Neural cell (in vitro differentiated cells): ENCODE results near the gene NCR3LG1.

ENCODE experiments used
- EP300 ChIP-seq: fragments of 450-650 bp; conservative IDR thresholded peaks from 2 replicates; pipeline ENCODE4 v1.6.1; 2014; ENCODE audit warnings: antibody characterized with exemption, mild to moderate bottlenecking, moderate library complexity; ENCODE audit not compliant: poor library complexity, severe bottlenecking
- EZH2 ChIP-seq: fragments of 200-600, 300-800 bp; shearing (Covaris generic), sonication (generic); IDR thresholded peaks from 2 replicates; pipeline ENCODE4 v1.6.1; 2014; ENCODE audit warnings: antibody characterized with exemption, low read length, borderline replicate concordance, mild to moderate bottlenecking; ENCODE audit not compliant: insufficient read depth, poor library complexity, severe bottlenecking
- TF ChIP-seq, protein P1 (sequence below): fragments of 450-650 bp; IDR thresholded peaks from 2 replicates; pipeline ENCODE4 v1.5.1; 2014; ENCODE audit warnings: antibody characterized with exemption, mild to moderate bottlenecking, moderate library complexity; ENCODE audit not compliant: poor library complexity, severe bottlenecking

GRCh38 chr11:17350455-17351171, 987 bp upstream of the NCR3LG1 start:
- no peak for TF ChIP-seq EP300
- TF ChIP-seq EZH2: no peak
- TF ChIP-seq, protein P1, sequence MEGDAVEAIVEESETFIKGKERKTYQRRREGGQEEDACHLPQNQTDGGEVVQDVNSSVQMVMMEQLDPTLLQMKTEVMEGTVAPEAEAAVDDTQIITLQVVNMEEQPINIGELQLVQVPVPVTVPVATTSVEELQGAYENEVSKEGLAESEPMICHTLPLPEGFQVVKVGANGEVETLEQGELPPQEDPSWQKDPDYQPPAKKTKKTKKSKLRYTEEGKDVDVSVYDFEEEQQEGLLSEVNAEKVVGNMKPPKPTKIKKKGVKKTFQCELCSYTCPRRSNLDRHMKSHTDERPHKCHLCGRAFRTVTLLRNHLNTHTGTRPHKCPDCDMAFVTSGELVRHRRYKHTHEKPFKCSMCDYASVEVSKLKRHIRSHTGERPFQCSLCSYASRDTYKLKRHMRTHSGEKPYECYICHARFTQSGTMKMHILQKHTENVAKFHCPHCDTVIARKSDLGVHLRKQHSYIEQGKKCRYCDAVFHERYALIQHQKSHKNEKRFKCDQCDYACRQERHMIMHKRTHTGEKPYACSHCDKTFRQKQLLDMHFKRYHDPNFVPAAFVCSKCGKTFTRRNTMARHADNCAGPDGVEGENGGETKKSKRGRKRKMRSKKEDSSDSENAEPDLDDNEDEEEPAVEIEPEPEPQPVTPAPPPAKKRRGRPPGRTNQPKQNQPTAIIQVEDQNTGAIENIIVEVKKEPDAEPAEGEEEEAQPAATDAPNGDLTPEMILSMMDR: no peak
